Glutamatergic neuron (in vitro differentiated cells): ENCODE data around the gene ARF1. TPM values are rescaled to one million over a fixed set of nuclear protein-coding genes. Genes with fewer than 3 reads are reported as not detected.

Experiments used
- DNase-seq: peaks from one replicate; pipeline ENCODE4 v3.0.0; 2022
- H3K27ac Mint-ChIP-seq: one replicate; pipeline ENCODE4 v1.8.0; 2020; ENCODE audit warnings: mild to moderate bottlenecking, mixed read lengths, inconsistent platforms; ENCODE audit not compliant: unreplicated experiment
- H3K27me3 Mint-ChIP-seq: one replicate; pipeline ENCODE4 v1.8.0; 2020; ENCODE audit warnings: mild to moderate bottlenecking, moderate library complexity, mixed read lengths, inconsistent platforms; ENCODE audit not compliant: unreplicated experiment
- H3K36me3 Mint-ChIP-seq: one replicate; pipeline ENCODE4 v1.8.0; 2020; ENCODE audit warnings: mild to moderate bottlenecking, mixed read lengths, inconsistent platforms; ENCODE audit not compliant: unreplicated experiment
- H3K4me1 Mint-ChIP-seq: one replicate; pipeline ENCODE4 v1.8.0; 2020; ENCODE audit warnings: mild to moderate bottlenecking, low read depth, mixed read lengths, inconsistent platforms; ENCODE audit not compliant: unreplicated experiment
- H3K4me3 Mint-ChIP-seq: one replicate; pipeline ENCODE4 v1.8.0; 2020; ENCODE audit warnings: mild to moderate bottlenecking, mixed read lengths, inconsistent platforms; ENCODE audit not compliant: unreplicated experiment
- H3K9me3 Mint-ChIP-seq: one replicate; pipeline ENCODE4 v1.8.0; 2020; ENCODE audit warnings: mild to moderate bottlenecking, moderate library complexity, mixed read lengths, inconsistent platforms; ENCODE audit not compliant: unreplicated experiment
- CTCF ChIP-seq: fragments of 200-600 bp; sonication (generic); IDR thresholded peaks from one replicate; pipeline ENCODE4 v1.5.0; 2021; ENCODE audit not compliant: partially characterized antibody, unreplicated experiment
- total RNA-seq: library from RNA; stranded (reverse); fragmentation: NEBNext Ultra II Directional; extraction: Animal tissue kit (Norgen Biotek cat#: 25700); gene quantifications from one replicate; pipeline ENCODE4 v1.2.1, GENCODE V29; 2021; ENCODE audit not compliant: unreplicated experiment

The ARF1 gene
- total RNA-seq, 1 donor from 2014 or later = 222 TPM

GRCh38 chr1:228045405-228045804, 37.1 kb upstream of the ARF1 start:
- no peak for DNase-seq
- Mint-ChIP-seq H3K4me3 (no peak overlapping the region), H3K27ac (no peak overlapping the region), H3K36me3 (peaks cover 4% of the 10 kb centered on the region), H3K4me1 (no peaks in the 10 kb centered on the region), H3K27me3 (peaks cover 26% of the 10 kb centered on the region), H3K9me3 (peaks cover 7% of the 10 kb centered on the region)
- no peak for TF ChIP-seq CTCF

- no peak for TF ChIP-seq CTCF
- Mint-ChIP-seq H3K4me3 (no peak overlapping the region), H3K27me3 (peaks cover 24% of the 10 kb centered on the region), H3K9me3 (peaks cover 7% of the 10 kb centered on the region), H3K36me3 (peaks cover 4% of the 10 kb centered on the region), H3K4me1 (no peaks in the 10 kb centered on the region), H3K27ac (no peak overlapping the region)
- DNase-seq = no peak
Observed at GRCh38 chr1:228045871-228046270, 36.6 kb upstream of the ARF1 start.

GRCh38 chr1:228046421-228047182, 35.9 kb upstream of the ARF1 start:
- peaks cover 4% of the 10 kb centered on the region for H3K36me3 Mint-ChIP-seq
- peaks cover 7% of the 10 kb centered on the region for H3K9me3 Mint-ChIP-seq
- no peak overlapping the region for H3K4me3 Mint-ChIP-seq
- peaks cover 28% of the 10 kb centered on the region for H3K27me3 Mint-ChIP-seq
- H3K4me1 Mint-ChIP-seq = no peaks in the 10 kb centered on the region
- H3K27ac Mint-ChIP-seq = no peak overlapping the region
- no peak for DNase-seq
- TF ChIP-seq CTCF = no peak

GRCh38 chr1:228047183-228047466, 35.4 kb upstream of the ARF1 start:
- no peak overlapping the region for H3K4me3 Mint-ChIP-seq
- peaks cover 31% of the 10 kb centered on the region for H3K27me3 Mint-ChIP-seq
- DNase-seq = no peak
- H3K27ac Mint-ChIP-seq = no peak overlapping the region
- H3K9me3 Mint-ChIP-seq = peaks cover 7% of the 10 kb centered on the region
- no peak for TF ChIP-seq CTCF
- H3K36me3 Mint-ChIP-seq = peaks cover 4% of the 10 kb centered on the region
- H3K4me1 Mint-ChIP-seq = no peaks in the 10 kb centered on the region

GRCh38 chr1:228048120-228048519, 34.4 kb upstream of the ARF1 start:
- H3K27ac Mint-ChIP-seq = no peak overlapping the region
- DNase-seq = no peak
- H3K4me1 Mint-ChIP-seq = no peaks in the 10 kb centered on the region
- peaks cover 7% of the 10 kb centered on the region for H3K9me3 Mint-ChIP-seq
- H3K36me3 Mint-ChIP-seq = peaks cover 4% of the 10 kb centered on the region
- peaks cover 31% of the 10 kb centered on the region for H3K27me3 Mint-ChIP-seq
- no peak overlapping the region for H3K4me3 Mint-ChIP-seq
- TF ChIP-seq CTCF = no peak
